NCI-H146 (cell line): Measurements from ENCODE around the gene SBF1.
A peak's percentile ranks its signal among the peaks of the same experiment; 100 is the strongest.
"Not testable (repeated sequence)": the region's sequence is repeated elsewhere in the genome, so short reads cannot be mapped to it uniquely, and the experiment has no call there.

ENCODE experiments used
- DNase-seq: peaks from one replicate; lab custom pipeline; 2025; lab: John Stamatoyannopoulos, UW

The SBF1 gene, protein sequence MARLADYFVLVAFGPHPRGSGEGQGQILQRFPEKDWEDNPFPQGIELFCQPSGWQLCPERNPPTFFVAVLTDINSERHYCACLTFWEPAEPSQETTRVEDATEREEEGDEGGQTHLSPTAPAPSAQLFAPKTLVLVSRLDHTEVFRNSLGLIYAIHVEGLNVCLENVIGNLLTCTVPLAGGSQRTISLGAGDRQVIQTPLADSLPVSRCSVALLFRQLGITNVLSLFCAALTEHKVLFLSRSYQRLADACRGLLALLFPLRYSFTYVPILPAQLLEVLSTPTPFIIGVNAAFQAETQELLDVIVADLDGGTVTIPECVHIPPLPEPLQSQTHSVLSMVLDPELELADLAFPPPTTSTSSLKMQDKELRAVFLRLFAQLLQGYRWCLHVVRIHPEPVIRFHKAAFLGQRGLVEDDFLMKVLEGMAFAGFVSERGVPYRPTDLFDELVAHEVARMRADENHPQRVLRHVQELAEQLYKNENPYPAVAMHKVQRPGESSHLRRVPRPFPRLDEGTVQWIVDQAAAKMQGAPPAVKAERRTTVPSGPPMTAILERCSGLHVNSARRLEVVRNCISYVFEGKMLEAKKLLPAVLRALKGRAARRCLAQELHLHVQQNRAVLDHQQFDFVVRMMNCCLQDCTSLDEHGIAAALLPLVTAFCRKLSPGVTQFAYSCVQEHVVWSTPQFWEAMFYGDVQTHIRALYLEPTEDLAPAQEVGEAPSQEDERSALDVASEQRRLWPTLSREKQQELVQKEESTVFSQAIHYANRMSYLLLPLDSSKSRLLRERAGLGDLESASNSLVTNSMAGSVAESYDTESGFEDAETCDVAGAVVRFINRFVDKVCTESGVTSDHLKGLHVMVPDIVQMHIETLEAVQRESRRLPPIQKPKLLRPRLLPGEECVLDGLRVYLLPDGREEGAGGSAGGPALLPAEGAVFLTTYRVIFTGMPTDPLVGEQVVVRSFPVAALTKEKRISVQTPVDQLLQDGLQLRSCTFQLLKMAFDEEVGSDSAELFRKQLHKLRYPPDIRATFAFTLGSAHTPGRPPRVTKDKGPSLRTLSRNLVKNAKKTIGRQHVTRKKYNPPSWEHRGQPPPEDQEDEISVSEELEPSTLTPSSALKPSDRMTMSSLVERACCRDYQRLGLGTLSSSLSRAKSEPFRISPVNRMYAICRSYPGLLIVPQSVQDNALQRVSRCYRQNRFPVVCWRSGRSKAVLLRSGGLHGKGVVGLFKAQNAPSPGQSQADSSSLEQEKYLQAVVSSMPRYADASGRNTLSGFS (N-terminal part only)

DNA sequence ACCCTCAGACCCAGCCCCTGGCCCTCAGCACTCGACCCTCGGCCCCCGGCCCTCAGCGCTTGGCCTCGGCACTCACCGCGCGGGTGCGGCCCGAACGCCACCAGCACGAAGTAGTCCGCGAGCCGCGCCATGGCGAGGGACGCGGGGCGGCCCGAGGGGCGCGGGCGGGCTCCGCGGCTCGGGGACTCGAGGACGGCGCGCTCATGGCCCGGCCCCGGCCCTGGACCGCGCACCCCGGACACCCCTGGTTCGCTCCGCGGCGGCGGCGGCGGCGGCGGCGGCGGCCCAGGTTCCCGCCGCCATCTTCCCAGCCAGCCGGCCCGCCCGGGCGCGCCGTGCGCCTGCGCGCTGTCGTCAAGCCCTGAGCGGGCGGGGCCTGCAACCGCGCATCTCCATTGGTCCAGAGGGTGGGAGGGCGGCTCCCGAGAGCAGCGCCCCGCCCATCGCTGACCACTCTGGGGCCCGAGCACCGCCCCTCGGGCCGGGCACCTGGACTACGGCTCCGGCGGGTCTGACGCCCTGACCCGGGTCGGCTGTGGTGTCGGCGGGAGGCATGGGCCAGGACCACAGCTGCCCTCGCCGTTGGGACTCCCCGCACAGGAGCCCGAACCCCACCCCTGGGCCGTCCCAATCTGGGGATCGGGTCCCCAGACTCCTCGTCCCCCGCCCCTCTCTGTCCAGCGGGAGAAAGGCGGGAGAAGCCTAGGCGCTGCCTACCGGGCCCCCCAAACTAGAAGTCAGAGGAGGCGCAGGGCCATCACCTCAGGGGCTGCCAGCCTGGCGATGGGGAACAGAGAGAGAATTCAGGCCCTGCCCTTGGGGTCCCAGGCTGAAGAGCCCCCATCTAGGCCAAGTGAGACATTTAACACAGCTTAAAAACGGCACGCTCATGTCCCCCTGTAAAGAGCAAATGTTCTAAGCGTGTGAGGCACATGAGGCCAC, at the start of gene SBF1:
Gene SBF1, minus strand, starts transcription at position 326 of the 942 bp plus-strand sequence. Its CDS starts 195 bp downstream, at position 131.
- peak; percentile 82 for DNase-seq

DNA sequence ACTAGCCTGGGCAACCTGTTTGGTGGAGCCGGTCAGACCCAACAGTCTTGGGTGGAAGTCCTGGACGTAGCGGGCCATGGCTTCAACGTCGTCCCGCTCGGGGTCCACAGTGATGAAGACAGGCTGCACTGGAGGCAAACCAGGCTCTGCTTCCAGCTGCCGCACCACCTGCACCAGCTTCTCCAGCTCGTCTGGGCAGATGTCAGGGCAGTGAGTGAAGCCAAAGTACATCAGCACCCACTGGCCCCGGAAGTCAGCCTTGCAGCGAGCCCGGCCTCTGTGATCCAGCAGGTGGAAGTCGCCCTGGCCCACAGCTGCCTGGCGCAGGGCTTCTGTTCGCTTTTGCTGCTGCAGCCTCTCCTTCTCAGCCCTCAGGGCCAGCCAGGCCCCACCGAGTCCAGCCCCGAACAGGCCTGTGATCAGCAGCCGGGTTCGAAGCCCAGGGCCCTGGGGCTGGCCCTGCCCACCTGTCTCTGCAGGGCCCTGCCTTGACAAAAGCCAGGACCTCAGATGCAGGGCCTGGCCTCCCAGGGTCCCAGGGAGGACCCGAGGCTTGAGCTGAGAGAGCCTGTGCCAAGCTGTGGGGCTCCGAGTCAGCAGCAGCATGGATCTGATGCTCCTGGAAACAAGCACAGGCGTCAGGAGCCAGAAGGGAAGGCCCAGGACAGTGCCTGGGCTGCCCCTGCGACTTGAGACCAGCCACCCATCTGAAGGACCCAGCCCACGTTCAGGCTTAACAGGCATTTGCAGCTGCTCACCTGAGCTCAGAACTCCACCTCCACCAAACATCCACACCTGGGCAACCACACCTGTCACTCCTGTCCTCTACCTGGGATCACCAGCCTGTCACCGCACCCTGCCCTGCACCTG, 49.2 kb upstream of the SBF1 start:
- peak; percentile 47 for DNase-seq

DNA sequence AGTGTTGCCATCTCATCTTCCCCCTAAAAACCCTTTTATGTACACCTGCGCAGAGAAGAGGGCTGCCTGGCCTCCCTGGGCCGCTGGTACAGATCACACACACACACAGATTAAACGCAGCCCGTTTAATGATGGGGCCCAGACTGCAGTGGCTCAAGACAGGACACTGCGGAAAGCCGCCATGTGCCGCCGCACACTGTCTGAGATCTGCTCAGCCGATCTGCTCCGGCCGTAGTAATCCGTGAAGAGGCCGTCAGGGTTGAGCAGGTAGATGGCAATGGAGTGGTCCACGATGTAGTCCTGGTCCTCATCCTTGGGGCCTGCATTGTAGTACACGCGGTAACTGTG, 48.6 kb upstream of the SBF1 start:
- DNase-seq = no peak

DNA sequence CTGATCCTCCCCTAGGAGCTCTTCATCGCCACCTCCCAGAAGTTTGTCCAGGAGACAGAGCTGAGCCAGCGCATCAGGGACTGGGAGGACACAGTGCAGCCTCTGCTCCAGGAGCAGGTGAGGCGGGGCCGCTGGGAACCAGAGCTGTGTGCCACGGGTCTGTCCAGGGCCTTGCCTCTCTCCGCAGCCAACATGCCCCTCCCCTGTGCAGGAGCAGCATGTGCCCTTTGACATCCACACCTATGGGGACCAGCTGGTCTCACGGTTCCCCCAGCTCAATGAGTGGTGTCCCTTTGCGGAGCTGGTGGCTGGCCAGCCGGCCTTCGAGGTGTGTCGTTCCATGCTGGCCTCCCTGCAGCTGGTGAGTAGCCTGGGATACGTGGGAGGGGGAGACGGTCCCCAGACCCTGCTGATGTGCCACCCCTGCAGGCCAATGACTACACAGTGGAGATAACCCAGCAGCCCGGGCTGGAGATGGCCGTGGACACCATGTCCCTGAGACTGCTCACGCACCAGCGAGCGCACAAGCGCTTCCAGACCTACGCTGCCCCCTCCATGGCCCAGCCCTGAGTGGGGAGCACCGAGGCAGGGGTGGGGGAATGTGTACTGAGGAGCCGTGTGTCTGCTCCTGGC, 48.1 kb upstream of the SBF1 start:
- no peak for DNase-seq

DNA sequence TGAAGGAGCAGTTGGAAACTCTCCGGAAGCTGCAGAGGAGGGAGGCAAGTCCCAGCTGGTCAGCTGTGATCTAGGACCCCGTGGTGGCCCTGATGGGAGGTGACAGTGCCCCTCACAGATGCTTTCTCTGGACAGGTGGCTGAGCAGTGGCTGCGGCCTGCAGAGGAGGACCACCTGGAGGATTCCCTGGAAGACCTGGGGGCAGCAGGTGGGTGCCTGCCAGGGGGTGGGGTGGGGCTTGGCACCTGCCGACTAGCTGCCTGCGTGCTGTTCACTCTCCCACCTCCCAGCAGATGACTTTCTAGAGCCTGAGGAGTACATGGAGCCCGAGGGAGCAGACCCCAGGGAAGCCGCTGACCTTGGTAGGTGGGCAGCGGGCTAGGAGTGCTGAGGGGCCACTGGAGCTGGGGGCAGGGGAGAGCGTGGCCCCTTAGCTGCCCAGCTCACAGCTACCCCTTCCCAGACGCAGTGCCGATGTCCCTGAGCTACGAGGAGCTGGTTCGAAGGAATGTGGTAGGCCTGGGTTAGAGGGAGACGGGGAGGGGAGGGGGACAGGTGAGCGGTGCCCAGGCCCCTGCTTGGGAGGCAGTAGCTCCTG, 47.5 kb upstream of the SBF1 start:
- no peak for DNase-seq

DNA sequence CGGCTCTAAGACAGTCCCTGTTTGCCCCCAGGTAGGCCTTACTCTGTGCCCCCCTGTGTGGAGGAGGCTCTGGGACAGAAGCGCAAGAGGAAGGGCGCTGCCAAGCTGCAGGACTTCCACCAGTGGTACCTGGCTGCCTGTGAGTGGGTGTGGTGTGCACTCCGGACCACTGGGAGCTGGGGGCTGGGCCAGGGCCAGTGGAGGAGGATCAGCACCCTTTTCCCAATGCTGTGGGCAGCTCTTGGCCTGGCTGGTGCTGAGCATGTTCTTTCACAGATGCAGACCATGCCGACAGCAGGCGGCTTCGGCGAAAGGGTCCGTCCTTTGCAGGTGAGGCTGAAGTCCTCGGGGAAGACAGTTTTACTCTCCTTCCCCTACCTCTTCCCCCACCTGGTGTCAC, 46.9 kb upstream of the SBF1 start:
- DNase-seq = no peak

DNA sequence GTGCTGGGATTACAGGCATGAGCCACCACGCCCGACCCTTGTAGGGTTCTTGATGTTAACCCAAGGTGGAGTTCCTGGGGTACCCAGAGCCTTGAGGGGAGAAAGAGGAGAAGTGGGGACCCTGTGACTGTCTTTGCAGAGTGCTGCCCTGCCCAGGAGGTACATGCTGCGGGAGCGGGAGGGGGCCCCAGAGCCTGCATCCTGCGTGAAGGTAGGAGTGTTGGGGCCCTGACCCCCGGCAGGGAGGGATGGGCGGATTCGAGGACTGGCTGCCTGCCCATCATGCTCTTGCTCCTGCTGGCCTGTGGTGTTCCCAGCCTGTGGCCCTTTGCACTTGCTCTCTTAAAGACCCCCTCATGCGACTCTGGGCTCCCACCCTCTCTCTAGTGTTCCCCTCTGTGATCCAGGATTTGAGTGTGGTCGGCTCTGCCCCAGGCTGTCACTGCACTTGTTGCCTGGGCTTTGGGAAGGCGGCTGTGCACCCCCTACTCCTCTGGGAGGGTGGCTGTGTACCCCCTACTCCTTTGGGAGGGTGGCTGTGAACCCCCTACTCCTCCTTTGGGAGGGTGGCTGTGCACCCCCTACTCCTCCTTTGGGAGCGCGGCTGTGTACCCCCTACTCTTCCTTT, 46.1 kb upstream of the SBF1 start:
- no peak for DNase-seq

DNA sequence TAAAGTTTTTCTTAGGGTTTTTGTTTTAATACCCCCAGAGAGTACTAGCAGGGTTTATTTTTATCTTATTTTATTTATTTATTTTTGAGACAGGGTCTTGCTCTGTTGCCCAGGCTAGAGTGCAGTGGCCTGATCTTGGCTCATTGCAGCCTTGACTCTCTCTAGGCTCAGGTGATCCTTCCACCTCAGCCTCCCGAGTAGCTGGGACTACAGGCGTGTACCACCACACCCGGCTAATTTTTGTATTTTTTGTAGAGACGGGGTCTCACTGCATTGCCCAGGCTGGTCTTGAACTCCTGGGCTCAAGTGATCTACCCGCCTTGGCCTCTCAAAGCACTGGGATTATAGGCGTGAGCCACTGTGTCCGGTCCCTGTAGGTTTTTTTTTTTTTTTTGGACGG, 45.3 kb upstream of the SBF1 start:
- DNase-seq = not testable (repeated sequence)

DNA sequence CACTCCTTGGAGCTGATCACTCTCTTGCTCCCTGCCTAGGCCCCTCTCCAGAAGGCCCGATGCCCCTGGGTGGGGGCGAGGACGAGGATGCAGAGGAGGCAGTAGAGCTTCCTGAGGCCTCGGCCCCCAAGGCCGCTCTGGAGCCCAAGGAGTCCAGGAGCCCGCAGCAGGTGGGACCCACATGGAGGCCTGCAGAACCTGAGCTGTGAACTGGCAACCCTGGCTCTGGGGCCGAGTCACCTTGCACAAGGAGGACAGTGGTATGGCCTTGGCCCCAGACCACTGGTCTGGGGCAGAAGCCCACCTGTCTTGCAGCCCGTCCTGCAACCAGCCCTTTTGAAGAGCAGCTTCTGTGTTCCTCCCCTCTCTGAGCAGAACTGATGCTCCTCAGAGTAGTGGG, 44.3 kb upstream of the SBF1 start:
- no peak for DNase-seq

DNA sequence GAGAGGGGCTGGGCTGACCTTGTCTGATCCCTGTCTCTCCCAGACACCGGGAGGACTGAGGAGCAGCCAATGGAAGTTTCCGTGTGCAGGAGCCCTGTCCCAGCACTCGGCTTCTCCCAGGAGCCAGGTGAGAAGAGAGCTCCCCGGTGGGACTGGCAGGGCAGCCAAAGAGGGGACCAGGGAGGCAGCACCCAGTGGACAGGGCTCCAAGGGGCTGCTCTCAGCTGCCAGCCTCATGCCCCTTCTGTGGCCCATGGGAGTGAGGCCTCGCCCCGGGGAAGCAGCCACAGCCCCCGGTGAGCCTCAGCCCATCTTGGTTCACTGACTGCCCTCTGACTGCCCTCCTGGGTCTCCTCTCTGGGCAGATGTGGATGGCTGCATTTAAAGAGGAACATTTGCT, 43.8 kb upstream of the SBF1 start:
- DNase-seq = no peak

DNA sequence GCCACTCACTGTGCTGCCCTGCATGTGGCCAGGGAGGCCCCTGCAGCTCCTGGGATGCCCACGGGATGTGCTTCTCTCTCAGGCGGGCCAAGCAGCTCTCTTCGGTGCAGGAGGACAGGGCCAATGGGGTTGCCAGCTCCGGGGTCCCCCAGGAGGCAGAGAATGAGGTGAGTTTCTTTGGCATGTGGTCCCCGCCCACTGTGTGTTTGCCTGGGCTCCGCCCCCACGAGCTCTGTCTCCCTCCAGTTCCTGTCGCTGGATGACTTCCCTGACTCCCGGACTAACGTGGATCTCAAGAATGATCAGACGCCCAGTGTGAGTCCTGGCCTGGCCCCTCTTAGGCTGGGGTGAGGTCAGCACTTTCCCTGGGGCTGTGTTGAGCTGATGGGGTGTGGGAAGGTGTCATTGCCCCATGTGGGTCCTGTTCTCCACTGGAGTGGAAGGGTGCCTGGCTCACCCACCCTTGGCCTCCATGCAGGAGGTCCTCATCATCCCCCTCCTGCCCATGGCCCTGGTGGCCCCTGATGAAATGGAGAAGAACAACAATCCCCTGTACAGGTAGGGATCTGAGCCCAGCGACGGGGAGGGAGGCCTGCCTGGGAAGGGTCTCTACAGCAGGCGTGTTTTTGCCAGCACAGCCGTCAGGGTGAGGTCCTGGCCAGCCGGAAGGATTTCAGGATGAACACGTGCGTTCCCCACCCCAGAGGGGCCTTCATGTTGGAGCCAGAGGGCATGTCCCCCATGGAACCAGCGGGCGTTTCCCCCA, 42.8 kb upstream of the SBF1 start:
- DNase-seq = no peak

DNA sequence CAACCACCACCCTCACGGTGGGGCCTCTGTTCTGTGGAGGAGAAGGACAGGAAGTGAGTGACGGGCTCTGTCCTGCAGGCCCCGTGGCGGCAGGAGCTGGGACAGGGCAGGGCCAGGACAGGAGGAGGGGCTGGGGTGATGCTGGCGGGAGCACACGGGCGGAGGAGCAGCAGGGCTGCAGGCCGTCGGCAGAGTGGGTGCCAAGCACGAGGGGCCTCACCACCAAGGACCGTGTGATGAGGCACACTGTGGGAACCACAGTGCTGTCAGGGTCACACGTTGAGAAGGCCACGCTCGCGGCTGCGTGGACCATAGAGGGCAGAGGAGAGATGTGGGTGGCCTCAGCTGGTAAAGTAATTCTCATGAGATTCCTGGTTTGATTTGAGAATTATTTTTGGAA, 42.1 kb upstream of the SBF1 start:
- DNase-seq = no peak

DNA sequence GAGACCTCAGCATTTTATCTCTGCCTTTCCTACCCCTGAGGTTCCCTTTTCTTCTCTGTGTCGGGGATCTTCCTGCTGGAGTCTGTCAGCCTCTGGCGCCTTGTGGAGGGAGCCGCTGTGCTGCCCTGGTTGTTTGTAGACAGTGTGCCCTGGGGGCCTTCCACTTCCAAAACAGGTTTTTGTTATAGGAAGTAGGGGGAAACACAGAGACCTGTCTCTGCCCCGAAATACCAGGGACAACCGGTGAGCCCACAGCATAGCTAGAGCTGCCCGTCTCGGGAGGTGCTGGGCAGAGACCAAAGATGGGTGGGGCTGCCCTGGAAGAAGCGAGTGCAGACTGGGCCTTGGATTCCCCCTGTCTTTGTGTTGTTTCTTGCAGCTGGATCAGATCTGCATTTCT, 41.2 kb upstream of the SBF1 start:
- DNase-seq = no peak

DNA sequence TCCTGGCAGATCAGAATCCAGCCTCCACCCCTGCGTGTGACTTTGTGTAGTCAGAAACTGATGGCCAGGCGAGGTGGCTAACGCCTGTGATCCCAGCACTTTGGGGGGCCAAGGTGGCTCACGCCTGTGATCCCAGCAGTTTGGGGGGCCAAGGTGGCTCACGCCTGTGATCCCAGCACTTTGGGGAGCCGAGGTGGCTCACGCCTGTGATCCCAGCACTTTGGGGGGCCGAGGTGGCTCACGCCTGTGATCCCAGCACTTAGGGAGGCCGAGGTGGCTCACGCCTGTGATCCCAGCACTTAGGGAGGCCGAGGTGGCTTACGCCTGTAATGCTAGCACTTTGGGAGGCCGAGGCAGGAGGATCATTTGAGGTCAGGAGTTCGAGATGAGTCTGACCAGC, 38.3 kb upstream of the SBF1 start:
- no peak for DNase-seq

DNA sequence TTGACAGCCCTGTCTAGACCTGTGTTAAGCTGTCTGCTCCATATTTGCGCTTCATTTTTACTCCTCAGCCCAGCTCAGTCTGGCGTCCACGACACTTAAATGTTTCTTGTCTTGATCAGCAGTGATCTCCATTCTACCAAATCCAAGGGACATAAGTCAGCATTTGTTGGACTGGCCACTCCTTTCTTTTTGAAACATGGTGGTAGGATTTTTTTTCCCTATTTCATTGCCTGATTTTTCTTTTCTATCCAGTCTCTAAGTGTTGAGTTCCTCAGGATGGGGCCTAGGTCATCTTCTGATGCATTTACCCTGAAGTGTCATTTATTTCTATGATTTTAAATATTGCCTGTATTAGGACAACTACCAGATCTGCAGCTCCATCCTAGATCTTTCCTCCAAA, 34.1 kb upstream of the SBF1 start:
- no peak for DNase-seq

DNA sequence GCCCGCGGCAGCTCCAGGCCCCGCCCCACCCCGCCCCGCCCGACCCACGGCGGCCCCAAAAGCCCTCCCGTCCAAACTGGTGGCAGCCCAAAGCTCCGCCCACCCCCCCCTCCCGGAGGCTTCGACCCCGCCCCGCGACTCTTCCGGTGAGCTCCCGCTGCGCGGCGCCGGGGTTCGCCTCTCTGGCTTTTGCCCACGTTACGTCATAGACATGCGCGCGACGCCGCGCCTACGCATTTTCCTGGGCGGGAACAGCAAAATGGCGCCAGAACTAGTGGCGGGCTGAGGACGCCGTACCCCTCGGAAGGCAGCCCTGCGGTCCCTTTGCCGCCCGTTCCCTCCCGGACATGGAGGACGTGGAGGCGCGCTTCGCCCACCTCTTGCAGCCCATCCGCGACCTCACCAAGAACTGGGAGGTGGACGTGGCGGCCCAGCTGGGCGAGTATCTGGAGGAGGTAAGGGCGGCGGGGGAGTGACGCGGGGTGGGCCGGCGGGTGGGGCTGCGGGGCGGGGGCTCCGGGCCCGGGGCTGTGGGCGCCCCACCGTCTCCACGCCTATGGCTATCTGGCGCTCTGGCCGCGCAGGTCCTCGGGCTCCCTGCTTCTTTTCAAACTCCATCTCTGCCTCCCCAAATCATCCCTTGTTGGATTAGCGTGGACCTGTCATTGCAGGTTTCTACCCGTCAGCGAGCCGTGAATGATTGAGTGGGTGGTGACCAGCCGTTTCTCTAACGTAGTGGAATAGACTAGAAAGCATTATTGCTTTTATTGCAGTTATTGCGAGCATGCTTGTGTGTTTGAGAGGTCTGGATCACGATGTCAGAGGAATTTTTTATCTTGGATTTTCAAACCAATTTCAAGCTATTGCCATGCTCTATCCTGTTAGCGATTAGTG, 33.4 kb upstream of the SBF1 start, which contains the start of gene NCAPH2:
Gene NCAPH2, plus strand, starts transcription at position 234 of the 894 bp plus-strand sequence. Its CDS starts 114 bp downstream, at position 348.
- peak; percentile 89 for DNase-seq

DNA sequence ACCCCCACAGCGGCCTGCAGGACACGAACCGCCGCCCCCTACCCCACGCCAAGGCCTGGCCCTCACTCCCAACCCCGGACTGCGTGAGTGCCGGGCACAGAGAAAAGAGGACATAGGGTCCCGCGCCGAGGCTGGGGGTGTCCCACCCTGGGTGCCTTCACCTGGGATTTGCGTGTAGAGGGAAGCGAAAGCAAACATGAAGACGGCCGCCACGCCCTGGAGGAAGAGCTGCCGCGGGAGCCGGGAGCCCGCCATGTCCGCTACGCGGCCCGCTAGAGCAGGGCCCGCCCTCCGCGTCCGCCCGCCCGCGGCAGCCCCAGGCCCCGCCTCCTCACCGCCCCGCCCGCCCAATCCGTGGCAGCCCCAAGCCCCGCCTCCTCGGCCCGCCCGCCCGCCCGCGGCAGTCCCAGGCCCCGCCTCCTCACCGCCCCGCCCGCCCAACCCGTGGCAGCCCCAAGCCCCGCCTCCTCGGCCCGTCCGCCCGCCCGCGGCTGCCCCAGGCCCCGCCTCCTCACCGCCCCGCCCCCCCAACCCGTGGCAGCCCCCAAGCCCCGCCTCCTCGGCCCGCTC, 32.7 kb upstream of the SBF1 start, which contains the start of gene LMF2:
Gene LMF2, minus strand, starts transcription at position 282 of the 570 bp plus-strand sequence. Its CDS starts 27 bp downstream, at position 255.
- DNase-seq = no peak
